GM18873 (cell line): Measurements from ENCODE around the gene COX20.

Source experiments
- ATAC-seq: cut with Tn5 transposase; IDR thresholded peaks from one replicate; pipeline ENCODE4 v1.9.1; 2021; ENCODE audit warnings: mild to moderate bottlenecking, moderate library complexity, moderate number of reproducible peaks; ENCODE audit not compliant: unreplicated experiment, low FRiP score

Gene COX20

GRCh38 chr1:244850099-244850852, 14.8 kb downstream of the COX20 start:
- ATAC-seq, result no peak

DNA sequence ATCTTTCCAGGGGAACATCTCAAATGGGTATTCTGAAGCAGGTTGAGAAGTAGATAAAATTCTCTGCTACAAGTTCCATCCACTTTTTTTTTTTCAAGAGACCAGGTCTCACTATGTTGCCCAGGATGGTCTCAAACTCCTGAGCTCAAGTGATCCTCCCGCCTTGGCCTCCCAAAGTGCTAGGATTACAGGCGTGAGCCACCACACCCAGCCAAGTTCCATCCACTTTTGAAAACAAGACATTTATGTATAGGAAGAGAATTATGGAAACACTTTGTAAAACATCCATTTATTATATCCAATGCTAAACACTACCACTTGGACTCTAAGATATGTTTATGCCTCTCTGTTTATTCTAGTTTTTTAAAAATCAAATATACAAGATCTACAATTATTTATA, 15.4 kb downstream of the COX20 start:
- no peak for ATAC-seq

- no peak for ATAC-seq
These were observed 16.2 kb downstream of the COX20 start for GRCh38 chr1:244851546-244852231.

DNA sequence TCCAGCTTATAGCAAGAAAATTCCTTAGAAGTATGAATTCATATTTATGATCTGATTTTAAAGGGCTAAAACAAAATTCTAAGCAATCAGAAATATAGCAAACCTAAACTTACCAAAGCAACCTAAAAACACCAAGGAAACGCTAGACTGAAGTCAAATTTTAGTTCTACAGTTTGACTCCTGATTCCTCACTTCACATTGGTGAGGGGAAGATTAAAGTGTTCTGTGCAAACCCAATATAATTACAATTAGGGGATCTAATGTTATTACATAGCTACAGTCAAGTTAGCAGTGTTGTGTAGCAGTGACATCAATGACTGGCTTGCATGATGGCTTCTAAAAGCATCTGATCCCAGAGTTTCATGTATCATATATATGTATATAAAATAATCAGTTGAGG, 17.2 kb downstream of the COX20 start:
- ATAC-seq, result no peak

DNA sequence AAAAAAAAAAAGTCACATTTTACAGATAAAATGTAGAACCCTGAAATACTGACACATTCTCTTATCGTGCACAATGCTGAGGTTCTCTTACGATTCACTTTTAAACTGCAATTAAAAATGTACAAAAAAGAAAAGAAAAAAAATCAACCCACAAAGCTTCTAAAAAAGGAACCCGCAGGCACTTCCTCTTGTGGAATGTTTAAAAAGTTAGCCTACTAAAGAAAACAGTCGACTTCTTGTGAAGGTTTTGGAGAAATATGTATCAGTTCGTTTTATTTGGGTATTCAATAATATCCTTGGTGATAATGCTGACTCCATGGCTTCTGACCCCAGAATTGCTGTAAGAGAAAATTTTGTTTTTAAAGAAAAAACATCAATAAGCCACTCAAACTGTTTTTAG, 18.7 kb downstream of the COX20 start:
- ATAC-seq, result no peak

DNA sequence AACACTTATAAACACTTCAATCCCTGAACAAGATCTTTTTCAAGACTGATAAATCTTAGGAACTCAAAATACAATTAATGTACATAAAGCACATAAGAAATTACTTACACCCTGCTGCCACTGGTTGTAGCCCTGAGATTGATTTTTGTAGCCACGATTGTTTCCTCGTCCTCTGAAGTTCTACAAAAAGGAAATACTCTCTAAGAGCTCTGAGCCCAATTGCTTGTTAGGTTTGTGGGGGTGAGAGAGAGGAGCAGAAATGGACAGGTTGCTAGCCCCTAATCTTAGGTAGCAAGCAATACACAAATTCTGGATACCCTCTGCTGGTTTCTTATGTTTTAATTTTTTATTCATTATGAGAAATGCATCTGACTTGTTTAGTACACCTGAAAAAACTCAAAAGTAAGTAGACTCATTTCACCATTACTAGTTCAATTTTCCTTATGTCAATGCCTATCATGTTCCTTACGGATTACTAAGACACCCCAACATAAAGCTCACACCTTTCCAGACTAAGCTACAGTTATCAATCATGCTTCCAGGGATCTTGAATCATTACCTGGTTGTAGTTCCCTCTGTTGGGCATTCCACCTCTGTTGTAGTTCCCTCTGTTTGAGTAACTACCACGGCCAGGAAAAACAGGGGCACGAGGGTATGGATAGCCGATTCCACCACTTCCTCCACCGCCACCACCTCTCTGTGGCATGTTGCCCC, 19.6 kb downstream of the COX20 start:
- no peak for ATAC-seq

- no peak for ATAC-seq
These were observed 22.3 kb downstream of the COX20 start for GRCh38 chr1:244857761-244858160.

GRCh38 chr1:244858357-244858756, 22.9 kb downstream of the COX20 start:
- no peak for ATAC-seq

DNA sequence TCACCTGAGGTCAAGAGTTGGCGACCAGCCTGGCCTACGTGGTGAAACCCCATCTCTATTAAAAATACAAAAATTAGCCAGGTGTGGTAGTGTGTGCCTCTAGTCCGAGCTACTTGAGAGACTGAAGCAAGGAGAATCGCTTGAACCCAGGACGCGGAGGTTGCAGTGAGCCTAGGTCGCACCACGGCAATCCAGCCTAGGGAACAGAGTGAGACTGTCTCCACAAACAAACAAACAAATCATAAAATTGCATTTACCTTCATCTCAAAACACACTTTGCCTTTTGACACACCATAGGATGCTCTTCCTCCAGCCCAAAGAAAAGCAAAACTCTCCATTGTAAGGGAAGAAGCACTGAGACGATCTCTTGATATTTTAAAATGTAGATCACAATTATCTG, 24.6 kb downstream of the COX20 start:
- ATAC-seq, result no peak

GRCh38 chr1:244860914-244861610, 25.6 kb downstream of the COX20 start:
- ATAC-seq, result no peak

GRCh38 chr1:244861683-244862082, 26.2 kb downstream of the COX20 start:
- ATAC-seq, result no peak

DNA sequence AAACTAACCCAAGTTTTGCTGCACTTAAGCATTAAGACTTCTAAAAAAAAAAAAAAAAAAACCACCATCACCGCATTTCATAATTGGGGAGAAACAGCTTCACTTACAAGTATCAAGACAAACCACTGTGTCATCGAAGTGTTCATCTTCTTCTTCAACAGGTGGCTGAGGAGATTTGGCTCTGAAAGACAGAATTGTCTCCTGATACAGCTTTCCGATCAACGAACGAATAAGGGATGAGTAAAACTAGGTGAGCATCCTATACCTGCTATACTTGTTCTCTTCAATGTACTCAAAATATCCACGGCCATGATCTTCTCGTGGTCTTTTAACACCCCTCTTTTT, 26.9 kb downstream of the COX20 start:
- no peak for ATAC-seq

- no peak for ATAC-seq
These were observed 27.4 kb downstream of the COX20 start for GRCh38 chr1:244862699-244863490.

DNA sequence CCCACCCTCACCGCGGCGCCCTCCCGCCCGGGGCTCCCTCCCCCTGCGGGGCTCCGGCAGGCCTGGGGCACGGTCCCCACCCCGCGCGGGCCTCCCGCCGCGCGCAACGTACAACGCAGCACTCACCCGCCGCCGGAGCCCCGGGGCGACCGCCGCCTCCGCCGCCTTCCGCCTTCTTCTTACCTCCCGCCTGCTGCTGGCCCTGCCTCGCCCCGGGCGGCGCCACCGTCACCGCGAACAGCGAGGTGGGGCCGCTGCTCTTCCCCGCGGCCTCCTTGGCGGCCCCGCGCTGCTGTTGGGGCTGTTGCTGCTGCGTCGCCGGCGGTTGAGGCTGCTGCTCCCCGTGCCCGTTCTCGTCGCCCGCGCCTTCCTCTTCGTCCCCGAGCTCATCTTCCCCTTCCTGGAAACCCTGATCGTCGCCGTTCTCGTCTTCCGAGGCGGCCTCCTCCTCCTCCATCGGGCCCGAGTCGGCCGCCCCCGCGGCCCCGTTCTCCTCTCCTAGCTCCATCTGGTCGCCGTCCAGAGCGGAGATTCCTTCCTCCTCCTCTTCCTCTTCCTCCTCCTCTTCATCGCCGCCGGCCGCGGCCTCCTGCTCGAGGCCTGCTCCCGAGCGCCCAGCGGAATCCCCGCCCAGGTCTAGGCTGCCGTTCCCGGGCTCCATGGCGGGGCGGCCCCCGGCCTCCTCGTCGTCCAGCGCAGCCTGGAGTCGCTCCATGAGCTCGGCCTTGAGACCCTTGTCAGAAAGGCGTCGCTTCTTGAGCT, 28.2 kb downstream of the COX20 start:
- ATAC-seq, result peak; percentile 7

GRCh38 chr1:244864253-244865027, 29.0 kb downstream of the COX20 start, which contains the start of gene HNRNPU:
Gene HNRNPU, minus strand, starts transcription at chr1:244864543. Its CDS starts 236 bp downstream, at chr1:244864307.
- ATAC-seq, result peak; percentile 66

DNA sequence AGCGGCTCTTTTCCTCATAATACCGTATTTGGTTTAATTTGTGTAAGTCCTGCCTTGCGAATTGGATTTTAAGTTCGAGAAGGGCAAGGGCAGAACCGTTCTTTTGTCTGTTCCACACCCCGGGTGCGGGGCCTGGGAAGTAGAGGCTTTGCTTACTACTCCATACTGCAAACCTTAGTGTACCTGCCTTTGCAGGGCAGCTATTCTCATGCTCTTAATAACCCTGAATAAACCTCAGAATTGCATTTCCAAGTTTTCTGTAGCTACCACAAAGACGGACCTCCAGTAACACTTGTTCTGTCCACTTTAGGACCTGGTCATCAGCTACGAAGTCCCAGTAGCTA, 29.5 kb downstream of the COX20 start:
- no peak for ATAC-seq

- no peak for ATAC-seq
These were observed 30.4 kb downstream of the COX20 start for GRCh38 chr1:244865820-244866219.

DNA sequence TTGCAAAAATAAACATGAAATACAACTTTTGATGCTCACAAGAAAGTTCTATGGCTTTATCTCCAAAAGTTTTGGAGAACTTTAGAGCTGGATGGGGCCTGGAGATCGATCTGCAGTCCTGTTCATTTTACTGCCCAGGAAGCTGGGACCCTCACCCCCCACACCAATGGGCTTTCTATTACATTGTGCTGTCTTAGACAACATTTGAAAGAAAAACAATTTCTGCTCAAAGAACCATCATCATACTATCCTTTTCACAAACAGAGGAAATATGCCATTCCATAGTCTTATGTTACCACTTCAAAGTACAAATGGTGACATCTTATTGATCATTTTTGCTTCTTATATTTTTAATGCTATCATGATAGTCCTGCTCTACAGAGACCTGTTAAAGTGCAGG, 30.9 kb downstream of the COX20 start:
- no peak for ATAC-seq
